HFFc6 (cell line): ENCODE results near the gene RPS19BP1. TPM values are rescaled to one million over a fixed set of nuclear protein-coding genes. Genes with fewer than 3 reads are reported as not detected.

Experiments
- DNase-seq: peaks from one replicate; pipeline ENCODE4 v3.0.0-alpha.2; 2018
- H3K27ac Mint-ChIP-seq: 2 replicates; pipeline ENCODE4 v1.8.0; 2020; ENCODE audit warnings: mild to moderate bottlenecking, mixed read lengths
- H3K27me3 Mint-ChIP-seq: 2 replicates; pipeline ENCODE4 v1.8.0; 2021; ENCODE audit warnings: mild to moderate bottlenecking, moderate library complexity, mixed read lengths; ENCODE audit not compliant: insufficient read depth
- H3K36me3 Mint-ChIP-seq: 2 replicates; pipeline ENCODE4 v1.8.0; 2021; ENCODE audit warnings: low read depth, mixed read lengths
- H3K4me1 Mint-ChIP-seq: 2 replicates; pipeline ENCODE4 v1.8.0; 2020; ENCODE audit warnings: low read depth, mixed read lengths
- H3K4me3 Mint-ChIP-seq: 2 replicates; pipeline ENCODE4 v1.8.0; 2020; ENCODE audit warnings: mild to moderate bottlenecking, moderate library complexity, mixed read lengths
- H3K9me3 Mint-ChIP-seq: 2 replicates; pipeline ENCODE4 v1.8.0; 2020; ENCODE audit warnings: mild to moderate bottlenecking, mixed read lengths
- total RNA-seq, 6 experiments: library from RNA; stranded (reverse); fragmentation: NEBNext Ultra II Directional; extraction: Animal tissue kit (Norgen Biotek cat#: 25700); gene quantifications; 2 replicates in 1 of 6; 3 replicates in 5 of 6; pipeline ENCODE4 v1.2.3, GENCODE V29; 2021
- TF ChIP-seq, protein P1 (sequence below): fragments of 200-600 bp; sonication (generic); IDR thresholded peaks from 2 replicates; pipeline ENCODE4 v1.5.0; 2021; ENCODE audit warnings: antibody characterized with exemption, mild to moderate bottlenecking

Gene RPS19BP1
- total RNA-seq, 6 experiments from 2014 or later: 60.5 to 85.5 (median 75.9) TPM

DNA sequence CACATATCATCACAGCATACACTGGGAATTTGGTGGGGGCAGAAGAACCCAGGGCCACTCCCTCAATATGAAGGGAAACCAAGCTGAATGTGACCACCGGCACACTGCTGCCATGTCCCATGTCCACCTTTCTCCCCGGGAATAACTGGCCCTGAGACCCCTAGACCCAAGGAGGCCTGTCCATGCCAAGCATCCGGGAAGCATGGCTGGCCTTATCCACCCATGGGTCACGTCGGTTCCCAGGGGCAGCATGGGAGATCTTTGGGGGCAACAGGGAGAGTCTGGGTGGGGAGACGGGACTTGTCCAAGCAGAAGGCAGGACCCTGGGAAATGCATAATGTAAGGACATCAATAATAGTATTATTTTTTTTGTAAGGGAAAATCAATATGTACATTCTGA lies 40.9 kb downstream of the RPS19BP1 start:
- DNase-seq: no peak
- H3K9me3 Mint-ChIP-seq: no peaks in the 10 kb centered on the region
- peaks cover 10% of the 10 kb centered on the region; the same call in 1 of the 2 replicates for H3K27me3 Mint-ChIP-seq
- peaks cover 25% of the 10 kb centered on the region for H3K4me1 Mint-ChIP-seq
- TF ChIP-seq, protein P1, sequence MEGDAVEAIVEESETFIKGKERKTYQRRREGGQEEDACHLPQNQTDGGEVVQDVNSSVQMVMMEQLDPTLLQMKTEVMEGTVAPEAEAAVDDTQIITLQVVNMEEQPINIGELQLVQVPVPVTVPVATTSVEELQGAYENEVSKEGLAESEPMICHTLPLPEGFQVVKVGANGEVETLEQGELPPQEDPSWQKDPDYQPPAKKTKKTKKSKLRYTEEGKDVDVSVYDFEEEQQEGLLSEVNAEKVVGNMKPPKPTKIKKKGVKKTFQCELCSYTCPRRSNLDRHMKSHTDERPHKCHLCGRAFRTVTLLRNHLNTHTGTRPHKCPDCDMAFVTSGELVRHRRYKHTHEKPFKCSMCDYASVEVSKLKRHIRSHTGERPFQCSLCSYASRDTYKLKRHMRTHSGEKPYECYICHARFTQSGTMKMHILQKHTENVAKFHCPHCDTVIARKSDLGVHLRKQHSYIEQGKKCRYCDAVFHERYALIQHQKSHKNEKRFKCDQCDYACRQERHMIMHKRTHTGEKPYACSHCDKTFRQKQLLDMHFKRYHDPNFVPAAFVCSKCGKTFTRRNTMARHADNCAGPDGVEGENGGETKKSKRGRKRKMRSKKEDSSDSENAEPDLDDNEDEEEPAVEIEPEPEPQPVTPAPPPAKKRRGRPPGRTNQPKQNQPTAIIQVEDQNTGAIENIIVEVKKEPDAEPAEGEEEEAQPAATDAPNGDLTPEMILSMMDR: no peak
- H3K36me3 Mint-ChIP-seq: no peaks in the 10 kb centered on the region
- no peak overlapping the region for H3K27ac Mint-ChIP-seq
- no peak overlapping the region for H3K4me3 Mint-ChIP-seq

DNA sequence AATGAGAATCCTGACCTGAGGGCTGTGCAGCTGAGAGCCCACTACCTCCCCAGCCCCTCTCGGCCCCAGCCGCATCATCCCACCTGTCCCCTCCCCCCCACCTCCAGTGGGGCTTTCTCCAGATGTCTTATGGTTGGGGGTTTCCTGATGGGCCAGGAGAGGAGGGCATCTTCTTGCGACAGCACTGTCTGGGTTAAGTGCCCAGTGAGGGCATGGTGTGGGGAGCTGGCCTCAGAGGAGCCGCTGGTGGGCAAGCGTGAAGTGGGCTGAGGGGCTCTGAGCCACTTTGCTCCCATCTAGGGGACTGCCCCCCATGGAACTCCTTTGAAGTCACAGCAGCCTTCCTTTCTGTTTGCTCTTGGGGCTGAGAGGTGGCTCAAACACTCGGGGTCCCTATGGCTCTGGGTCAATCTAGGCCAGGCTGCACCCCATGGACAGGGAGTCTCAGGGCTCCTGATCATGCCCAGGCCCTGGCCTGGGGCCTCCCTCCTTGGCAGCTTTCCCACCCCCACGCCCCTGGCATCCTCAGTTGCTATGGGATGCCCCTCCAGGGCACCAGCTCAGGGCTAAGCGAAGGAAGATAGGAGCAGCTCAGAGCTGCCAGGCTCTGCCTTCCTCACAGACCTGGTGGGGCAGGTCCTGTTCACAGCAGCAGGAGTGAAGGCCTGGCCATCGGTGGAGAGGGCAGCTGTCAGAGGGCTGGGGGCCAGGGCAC lies 41.4 kb downstream of the RPS19BP1 start:
- Mint-ChIP-seq H3K4me3 (no peak overlapping the region), H3K36me3 (no peaks in the 10 kb centered on the region), H3K27ac (no peak overlapping the region)

DNA sequence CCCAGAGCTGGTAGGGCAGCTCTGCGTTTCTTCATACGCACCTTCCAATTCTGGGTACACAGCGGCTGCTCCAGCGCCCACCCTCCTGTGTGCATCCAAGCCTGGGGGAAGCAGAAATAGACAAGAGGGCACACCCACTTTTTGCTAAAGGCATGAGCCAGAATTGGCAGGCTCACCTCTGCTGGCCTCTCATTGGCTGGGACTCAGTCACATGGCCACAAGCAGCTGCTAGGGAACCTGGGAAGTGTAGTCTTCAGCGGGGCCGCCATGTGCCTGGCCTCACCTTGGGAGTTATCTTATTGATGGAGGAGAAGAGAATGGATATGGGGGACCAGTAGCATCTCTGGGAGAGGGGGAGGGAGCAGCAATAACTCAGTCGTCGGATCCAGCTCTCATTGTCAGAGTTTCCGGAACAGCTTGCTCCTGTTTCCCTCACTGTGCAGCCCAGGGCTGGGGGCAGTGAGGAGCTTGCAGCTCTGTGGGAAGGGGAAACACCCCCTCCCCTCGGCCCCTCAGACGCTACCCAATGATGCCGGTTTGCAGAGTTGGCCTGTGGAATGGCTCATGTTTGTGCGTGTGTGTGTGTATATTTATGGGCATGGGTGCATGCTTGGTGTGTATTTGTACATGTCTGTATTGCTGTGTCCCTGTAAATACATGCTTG lies 42.3 kb downstream of the RPS19BP1 start:
- Mint-ChIP-seq H3K4me3 (no peak overlapping the region), H3K9me3 (no peaks in the 10 kb centered on the region), H3K27ac (no peak overlapping the region), H3K36me3 (no peaks in the 10 kb centered on the region), H3K27me3 (peaks cover 10% of the 10 kb centered on the region; the same call in 1 of the 2 replicates), H3K4me1 (peaks cover 25% of the 10 kb centered on the region)
- TF ChIP-seq, protein P1: no peak
- DNase-seq: peak; percentile 57

More for the DNA sequence above, 41.4 kb downstream of the RPS19BP1 start:
- TF ChIP-seq, protein P1: no peak
- Mint-ChIP-seq H3K27me3 (peaks cover 10% of the 10 kb centered on the region; the same call in 1 of the 2 replicates), H3K4me1 (peaks cover 25% of the 10 kb centered on the region), H3K9me3 (no peaks in the 10 kb centered on the region)
- no peak for DNase-seq

DNA sequence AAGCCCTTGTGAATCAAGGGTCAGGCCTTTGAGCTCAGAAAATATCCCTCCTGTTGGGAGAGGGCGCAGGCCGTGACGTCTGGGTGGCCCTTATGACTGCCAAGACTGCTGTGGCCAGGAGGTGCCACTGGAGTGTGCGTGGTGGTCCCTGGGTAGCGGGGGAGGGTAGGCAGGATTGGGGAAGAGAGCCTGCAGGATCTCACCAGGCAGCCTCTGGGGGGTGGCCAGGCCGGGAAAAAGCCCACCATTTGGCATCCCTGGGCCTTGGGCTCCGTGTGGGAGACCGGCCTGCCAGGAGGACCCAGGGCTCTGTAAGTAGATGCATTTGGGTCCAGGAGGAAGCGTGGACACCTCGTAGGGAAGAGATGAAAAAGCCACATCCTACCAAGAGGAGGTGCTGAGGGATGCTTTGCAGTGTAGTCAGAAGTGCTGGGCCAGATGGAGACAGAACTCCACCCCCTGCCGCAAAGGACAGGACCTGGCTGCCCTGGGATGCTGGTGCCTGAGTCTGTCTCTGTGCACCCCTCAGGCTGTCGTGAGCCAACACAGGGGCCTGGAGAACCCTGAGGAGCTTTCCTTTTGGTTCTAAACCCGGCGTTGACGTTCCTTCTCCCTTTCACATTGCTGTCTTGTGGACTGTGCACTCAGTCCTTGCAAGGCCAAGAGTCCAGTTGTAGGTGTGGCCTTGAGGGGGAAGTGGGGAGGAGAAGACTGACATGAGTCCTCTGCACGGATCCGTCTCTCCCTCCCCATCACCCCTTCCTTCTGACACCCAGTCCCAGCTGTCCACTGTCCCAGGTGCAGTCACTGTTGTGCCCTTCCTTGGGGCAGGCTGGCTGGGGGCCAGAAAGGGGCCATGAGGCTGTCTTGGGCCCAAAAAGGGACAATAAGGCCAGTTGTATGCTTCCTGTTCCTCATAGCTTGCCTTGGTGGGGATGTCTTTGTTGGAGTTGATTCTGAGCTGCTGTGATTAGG lies 43.2 kb downstream of the RPS19BP1 start:
- Mint-ChIP-seq H3K4me1 (peaks cover 17% of the 10 kb centered on the region), H3K9me3 (no peaks in the 10 kb centered on the region), H3K27me3 (peaks cover 15% of the 10 kb centered on the region), H3K4me3 (no peak overlapping the region), H3K36me3 (no peaks in the 10 kb centered on the region), H3K27ac (no peak overlapping the region)
- TF ChIP-seq, protein P1: no peak
- DNase-seq: no peak

DNA sequence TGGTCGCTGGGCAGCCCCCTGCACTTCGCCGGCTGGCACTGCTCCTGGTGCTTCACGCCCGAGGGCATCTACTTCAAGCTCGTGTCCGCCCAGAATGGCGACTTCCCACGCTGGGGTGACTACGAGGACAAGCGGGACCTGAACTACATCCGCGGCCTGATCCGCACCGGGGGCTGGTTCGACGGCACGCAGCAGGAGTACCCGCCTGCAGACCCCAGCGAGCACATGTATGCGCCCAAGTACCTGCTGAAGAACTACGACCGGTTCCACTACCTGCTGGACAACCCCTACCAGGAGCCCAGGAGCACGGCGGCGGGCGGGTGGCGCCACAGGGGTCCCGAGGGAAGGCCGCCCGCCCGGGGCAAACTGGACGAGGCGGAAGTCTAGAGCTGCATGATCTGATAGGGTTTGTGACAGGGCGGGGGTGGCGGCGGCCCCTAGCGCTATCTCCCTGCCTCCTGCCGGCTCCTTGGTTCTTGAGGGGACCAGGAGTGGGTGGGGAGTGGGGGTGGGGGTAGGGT lies 43.9 kb downstream of the RPS19BP1 start:
- TF ChIP-seq, protein P1: no peak
- Mint-ChIP-seq H3K4me1 (peaks cover 9% of the 10 kb centered on the region), H3K36me3 (no peaks in the 10 kb centered on the region), H3K27ac (no peak overlapping the region), H3K9me3 (no peaks in the 10 kb centered on the region), H3K4me3 (no peak overlapping the region), H3K27me3 (peaks cover 15% of the 10 kb centered on the region)
- no peak for DNase-seq
